MCF 10A (cell line): ENCODE results near the gene RHOA. TPM values are rescaled to one million over a fixed set of nuclear protein-coding genes. Genes with fewer than 3 reads are reported as not detected.
"Not testable (repeated sequence)": the region's sequence is repeated elsewhere in the genome, so short reads cannot be mapped to it uniquely, and the experiment has no call there.

Source experiments
- BruUV-seq: library from RNA; stranded (reverse); fragments of 400-500 nt; replicated peaks from 2 replicates; lab custom pipeline; 2021; lab: Mats Ljungman, UMichigan
- CTCF ChIA-PET: fragments of 300-600 bp; sonication (Branson Sonifier 250); formaldehyde crosslinking; extraction: SDS; loops from one replicate; lab custom pipeline; 2021; ENCODE audit warnings: antibody characterized with exemption, inconsistent platforms; lab: Yijun Ruan, JAX
- POLR2A ChIA-PET: fragments of 300-600, 350-650 bp; sonication (Branson Sonifier 250); formaldehyde crosslinking; extraction: SDS; loops from one replicate; lab custom pipeline; 2020; ENCODE audit warnings: antibody characterized with exemption, inconsistent platforms; lab: Yijun Ruan, JAX
- DNase-seq: peaks from one replicate; pipeline ENCODE4 v3.0.0-alpha.2; 2018; ENCODE audit not compliant: unreplicated experiment
- H3K27ac Mint-ChIP-seq: one replicate; pipeline ENCODE4 v1.8.0; 2022; ENCODE audit warnings: mild to moderate bottlenecking, low read depth, mixed read lengths; ENCODE audit not compliant: unreplicated experiment
- H3K27me3 Mint-ChIP-seq: one replicate; pipeline ENCODE4 v1.8.0; 2022; ENCODE audit warnings: mixed read lengths; ENCODE audit not compliant: insufficient read depth, unreplicated experiment
- H3K36me3 Mint-ChIP-seq: one replicate; pipeline ENCODE4 v1.8.0; 2022; ENCODE audit warnings: mild to moderate bottlenecking, moderate library complexity, mixed read lengths; ENCODE audit not compliant: insufficient read depth, unreplicated experiment
- H3K4me1 Mint-ChIP-seq: one replicate; pipeline ENCODE4 v1.8.0; 2022; ENCODE audit warnings: mixed read lengths; ENCODE audit not compliant: insufficient read depth, unreplicated experiment
- H3K4me3 Mint-ChIP-seq: one replicate; pipeline ENCODE4 v1.8.0; 2022; ENCODE audit warnings: mild to moderate bottlenecking, moderate library complexity, mixed read lengths; ENCODE audit not compliant: unreplicated experiment
- H3K9me3 Mint-ChIP-seq: one replicate; pipeline ENCODE4 v1.8.0; 2022; ENCODE audit warnings: mixed read lengths; ENCODE audit not compliant: unreplicated experiment
- intact Hi-C: fragments of 100-400 bp; cut with micrococcal nuclease; formaldehyde crosslinking; loops from 2 replicates; pipeline ENCODE4 v1.14.1; 2022
- total RNA-seq: library from RNA; stranded (reverse); gene quantifications from 2 replicates; pipeline ENCODE4 v1.2.3, GENCODE V29; 2022
- TF ChIP-seq, protein P1 (sequence below): fragments of 200-600 bp; IDR thresholded peaks from one replicate; pipeline ENCODE4 v1.8.0; 2022; ENCODE audit warnings: antibody characterized with exemption, mild to moderate bottlenecking; ENCODE audit not compliant: unreplicated experiment

Gene RHOA
- total RNA-seq, 1 experiment from 2014 or later: 298 TPM

- TF ChIP-seq, protein P1, sequence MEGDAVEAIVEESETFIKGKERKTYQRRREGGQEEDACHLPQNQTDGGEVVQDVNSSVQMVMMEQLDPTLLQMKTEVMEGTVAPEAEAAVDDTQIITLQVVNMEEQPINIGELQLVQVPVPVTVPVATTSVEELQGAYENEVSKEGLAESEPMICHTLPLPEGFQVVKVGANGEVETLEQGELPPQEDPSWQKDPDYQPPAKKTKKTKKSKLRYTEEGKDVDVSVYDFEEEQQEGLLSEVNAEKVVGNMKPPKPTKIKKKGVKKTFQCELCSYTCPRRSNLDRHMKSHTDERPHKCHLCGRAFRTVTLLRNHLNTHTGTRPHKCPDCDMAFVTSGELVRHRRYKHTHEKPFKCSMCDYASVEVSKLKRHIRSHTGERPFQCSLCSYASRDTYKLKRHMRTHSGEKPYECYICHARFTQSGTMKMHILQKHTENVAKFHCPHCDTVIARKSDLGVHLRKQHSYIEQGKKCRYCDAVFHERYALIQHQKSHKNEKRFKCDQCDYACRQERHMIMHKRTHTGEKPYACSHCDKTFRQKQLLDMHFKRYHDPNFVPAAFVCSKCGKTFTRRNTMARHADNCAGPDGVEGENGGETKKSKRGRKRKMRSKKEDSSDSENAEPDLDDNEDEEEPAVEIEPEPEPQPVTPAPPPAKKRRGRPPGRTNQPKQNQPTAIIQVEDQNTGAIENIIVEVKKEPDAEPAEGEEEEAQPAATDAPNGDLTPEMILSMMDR: no peak
- no peak for DNase-seq
- ChIA-PET CTCF (interaction anchor here (0.6 to 2.8 kb wide), 2 partner anchors 8 to 100 kb away, joined by 4 to 10 read pairs; no protein-coding TSS in a partner anchor), POLR2A (interaction anchor here (1.0 to 3.5 kb wide), 4 partner anchors 8 to 120 kb away, joined by 3 to 42 read pairs (median 4); partner anchors contain the start of genes DAG1 and USP4)
- peaks cover 43% of the 10 kb centered on the region for H3K4me1 Mint-ChIP-seq
- H3K27ac Mint-ChIP-seq: no peak overlapping the region
- intact Hi-C loops: no loop called here
- H3K27me3 Mint-ChIP-seq: no peaks in the 10 kb centered on the region
- no peaks in the 10 kb centered on the region for H3K9me3 Mint-ChIP-seq
- no peak overlapping the region for H3K4me3 Mint-ChIP-seq
- peaks cover 20% of the 10 kb centered on the region for H3K36me3 Mint-ChIP-seq
- BruUV-seq: no TSS peak
These were observed 62.2 kb downstream of the RHOA start for GRCh38 chr3:49349348-49350114.

- H3K9me3 Mint-ChIP-seq, intact Hi-C loops, H3K4me3 Mint-ChIP-seq, H3K27ac Mint-ChIP-seq, DNase-seq, H3K27me3 Mint-ChIP-seq, BruUV-seq, H3K36me3 Mint-ChIP-seq: not testable (repeated sequence)
- ChIA-PET CTCF (interaction anchor here (0.6 to 2.8 kb wide), 2 partner anchors 22 to 101 kb away, joined by 3 to 10 read pairs; no protein-coding TSS in a partner anchor), POLR2A (interaction anchor here (0.7 to 1.6 kb wide), 7 partner anchors 9 to 327 kb away, joined by 3 to 9 read pairs (median 3); partner anchors contain the start of genes DAG1, RHOA and TCTA)
- H3K4me1 Mint-ChIP-seq: peaks cover 43% of the 10 kb centered on the region
These were observed 63.4 kb downstream of the RHOA start for GRCh38 chr3:49348361-49348760.

DNA sequence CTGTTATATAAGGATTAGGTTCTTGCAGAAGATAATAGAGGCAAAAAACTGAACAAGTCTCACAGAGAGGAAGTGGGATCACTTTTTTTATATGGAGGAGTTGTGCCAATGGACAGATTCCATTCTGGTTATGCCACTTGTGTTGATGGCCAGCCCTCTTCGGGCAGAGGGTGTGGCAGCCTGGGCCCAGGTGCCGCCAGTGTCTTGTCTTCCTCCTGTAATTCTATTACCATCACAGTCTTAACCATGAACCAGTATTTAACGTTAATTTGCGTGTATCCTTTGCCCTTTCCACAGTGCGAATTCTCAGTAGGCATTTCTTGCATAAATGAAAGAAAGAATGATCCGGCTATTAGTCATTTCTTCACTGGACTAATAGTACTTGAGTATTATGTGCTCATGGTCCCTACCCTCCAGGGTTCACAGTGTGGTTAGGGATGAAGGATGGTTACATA is 65.0 kb downstream of the RHOA start:
- DNase-seq: peak; percentile 64
- TF ChIP-seq, protein P1: no peak
- Mint-ChIP-seq H3K4me3 (peak overlapping the region; percentile 49), H3K36me3 (no peaks in the 10 kb centered on the region), H3K27ac (peak overlapping the region; percentile 93), H3K4me1 (peaks cover 28% of the 10 kb centered on the region), H3K27me3 (no peaks in the 10 kb centered on the region), H3K9me3 (no peaks in the 10 kb centered on the region)
- intact Hi-C loops: loop anchor here (2.0 kb wide), 1 partner anchor 66 kb away; the partner anchor contains the start of gene TCTA
- CTCF ChIA-PET: no interaction called here
- POLR2A ChIA-PET: interaction anchor here (0.6 to 2.6 kb wide), 6 partner anchors 8 to 253 kb away, joined by 4 to 15 read pairs (median 6); partner anchors contain the start of genes QRICH1, RHOA and TCTA
- BruUV-seq: no TSS peak

DNA sequence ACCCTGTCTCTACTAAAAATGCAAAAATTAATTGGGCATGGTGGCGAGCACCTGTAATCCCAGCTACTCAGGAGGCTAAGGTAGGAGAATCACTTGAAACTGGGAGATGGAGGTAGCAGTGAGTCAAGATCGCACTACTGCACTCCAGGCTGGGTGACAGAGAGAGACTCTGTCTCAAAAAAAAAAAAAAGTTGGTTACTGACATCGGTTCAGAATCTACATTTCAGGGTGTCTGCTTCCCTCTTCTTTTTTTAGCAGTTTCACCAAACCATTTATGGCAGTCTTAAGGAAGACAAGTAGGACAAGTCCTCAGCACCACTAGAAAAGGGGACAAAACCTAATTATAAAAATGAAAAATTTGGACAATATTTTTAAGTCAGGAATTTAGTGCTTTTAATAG is 68.6 kb downstream of the RHOA start:
- TF ChIP-seq, protein P1: no peak
- no peaks in the 10 kb centered on the region for H3K9me3 Mint-ChIP-seq
- intact Hi-C loops: no loop called here
- no peaks in the 10 kb centered on the region for H3K36me3 Mint-ChIP-seq
- no peak for DNase-seq
- CTCF ChIA-PET: interaction anchor here (0.6 to 0.8 kb wide), 3 partner anchors 9 to 209 kb away, joined by 3 to 5 read pairs (median 4); no protein-coding TSS in a partner anchor
- no peak overlapping the region for H3K27ac Mint-ChIP-seq
- POLR2A ChIA-PET: interaction anchor here (0.6 to 1.3 kb wide), 5 partner anchors 9 to 250 kb away, joined by 3 to 8 read pairs (median 4); no protein-coding TSS in a partner anchor
- BruUV-seq: no TSS peak
- peaks cover 31% of the 10 kb centered on the region for H3K4me1 Mint-ChIP-seq
- no peaks in the 10 kb centered on the region for H3K27me3 Mint-ChIP-seq
- no peak overlapping the region for H3K4me3 Mint-ChIP-seq
